Fibroblast of upper back skin (primary cell): ENCODE data around the gene PHF21A.
A peak's percentile ranks its signal among the peaks of the same experiment; 100 is the strongest.
"Not testable (repeated sequence)": the region's sequence is repeated elsewhere in the genome, so short reads cannot be mapped to it uniquely, and the experiment has no call there.

ENCODE experiments used
- DNase-seq: peaks from one replicate; pipeline ENCODE4 v3.0.0-alpha.2; 2013

The PHF21A gene

DNA sequence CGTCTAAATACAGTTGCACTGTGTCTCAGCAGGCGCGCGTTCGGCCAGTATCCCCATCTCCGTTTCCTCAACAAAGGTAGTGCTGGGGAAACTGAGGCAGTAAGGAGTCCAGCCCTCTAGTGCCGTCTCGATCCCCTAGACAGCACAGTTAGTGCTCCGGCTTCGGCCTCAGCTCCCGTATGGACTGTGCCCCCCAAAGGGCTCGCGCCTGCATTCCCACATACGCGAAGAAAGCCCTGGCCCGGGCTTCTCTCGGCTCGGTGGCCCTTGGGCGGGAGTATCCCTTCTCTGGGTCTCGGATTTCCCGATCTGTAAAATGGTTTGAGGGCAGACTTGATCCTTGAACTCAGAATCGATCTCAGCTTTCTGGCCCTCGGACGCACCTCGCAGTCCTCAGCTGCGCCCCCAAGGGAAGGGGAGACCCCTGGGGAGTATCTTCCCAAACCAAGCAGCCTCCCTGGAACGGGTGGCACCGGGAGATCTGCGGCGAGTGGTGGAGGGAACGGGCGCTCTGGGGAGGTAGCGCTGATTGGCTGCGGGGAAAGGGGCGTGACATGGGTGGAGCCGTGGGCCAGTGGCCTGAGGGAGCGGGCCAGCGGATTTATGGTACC is 202.8 kb downstream of the PHF21A start:
- peak; percentile 66 for DNase-seq

DNA sequence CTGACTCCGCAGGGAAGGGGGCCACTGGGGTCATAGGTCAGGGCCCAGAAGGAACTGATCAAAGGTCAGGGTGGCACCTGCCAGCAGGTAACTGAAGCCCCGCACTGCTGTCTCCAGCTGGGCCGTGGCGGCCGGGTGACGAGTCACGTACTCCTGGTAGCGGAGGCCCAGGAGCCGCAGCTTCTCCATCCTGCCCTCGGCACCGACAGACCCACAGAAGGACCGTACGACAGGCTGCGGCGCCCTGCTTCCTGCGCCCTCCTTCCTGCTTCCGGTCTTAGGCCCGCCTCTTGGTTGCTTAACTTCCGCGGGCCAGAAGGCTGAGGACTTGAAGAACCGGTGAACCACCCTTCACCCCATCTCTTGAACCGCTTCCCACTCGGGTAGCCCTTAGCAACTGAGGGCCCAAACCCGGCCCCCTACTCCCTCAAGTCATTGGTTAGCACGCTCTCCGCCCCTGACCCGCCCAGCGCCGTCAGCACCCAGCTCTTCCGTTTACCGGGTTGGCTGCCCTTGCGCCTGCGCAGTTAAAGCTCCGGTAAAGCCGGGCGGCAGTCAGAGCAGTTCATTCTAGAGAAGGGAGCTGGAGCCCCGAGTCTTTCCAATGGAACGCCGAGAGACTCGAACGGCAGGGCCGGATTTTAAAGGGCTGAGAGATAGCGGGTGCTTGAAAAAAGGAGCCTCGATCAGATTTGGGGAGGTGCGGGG is 203.5 kb downstream of the PHF21A start, which contains the start of gene PEX16:
PEX16 (minus strand) TSS at position 255 of the 708 bp plus-strand sequence; CDS start at position 189, 66 bp downstream.
- peak; percentile 100 for DNase-seq

- DNase-seq = no peak
Observed at GRCh38 chr11:45917286-45917622, 204.0 kb downstream of the PHF21A start.

- DNase-seq = no peak
Observed at GRCh38 chr11:45915446-45915845, 205.8 kb downstream of the PHF21A start.

DNA sequence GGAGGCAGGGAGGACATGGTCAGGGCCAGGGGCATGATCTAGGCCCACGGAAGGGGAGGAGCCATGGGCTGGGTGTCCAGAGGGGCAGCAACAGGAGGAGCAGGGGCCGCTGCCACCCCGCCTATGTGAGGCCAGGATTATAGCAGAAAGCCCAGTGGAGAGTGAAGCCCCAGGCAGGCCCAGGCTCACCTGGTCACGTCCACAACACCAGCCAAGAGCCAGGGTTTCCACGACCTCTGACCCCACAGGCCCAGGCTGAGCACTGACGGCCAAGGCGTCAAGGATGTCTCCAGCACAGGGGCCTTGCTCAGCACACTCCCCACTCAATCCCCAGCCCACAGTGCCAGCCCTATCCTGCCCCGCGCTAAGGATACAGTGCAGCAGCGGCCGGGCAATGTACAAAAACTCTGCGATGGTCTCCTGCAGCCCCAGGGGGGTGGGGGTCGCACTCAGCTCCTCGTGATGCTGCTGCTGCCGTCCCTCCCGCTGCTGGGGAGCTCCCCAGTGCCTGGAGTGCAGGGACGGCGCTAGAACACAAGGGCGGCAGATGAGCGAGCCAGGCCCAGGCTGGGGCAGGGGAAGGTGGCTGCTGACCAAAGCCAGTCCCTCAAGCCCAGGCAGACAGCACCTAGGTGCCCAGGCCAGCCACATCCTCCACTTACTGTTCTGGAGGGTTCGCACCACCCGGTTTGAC is 207.2 kb downstream of the PHF21A start:
- no peak for DNase-seq

DNA sequence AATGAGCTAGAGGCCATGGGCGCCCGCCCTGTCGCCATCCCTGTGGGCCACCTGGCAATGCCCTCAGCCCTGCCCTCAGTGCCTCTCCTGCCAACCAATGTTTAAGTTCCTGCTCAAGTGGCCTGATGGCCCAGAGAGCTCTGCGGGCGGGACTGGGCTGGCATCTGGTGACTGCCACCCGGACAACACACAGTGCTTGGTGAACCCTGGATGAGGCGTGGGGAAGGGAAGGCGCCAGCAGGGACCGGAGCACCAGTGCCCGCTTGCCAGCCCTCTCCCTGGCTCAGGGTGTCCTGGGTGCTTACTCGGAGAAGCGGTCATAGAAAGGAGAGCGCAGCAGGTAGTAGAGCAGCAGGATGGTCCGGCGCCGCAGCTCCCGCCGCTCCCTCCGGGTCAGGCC is 207.7 kb downstream of the PHF21A start:
- no peak for DNase-seq

- no peak for DNase-seq
Observed at GRCh38 chr11:45910623-45911022, 210.6 kb downstream of the PHF21A start.

- no peak for DNase-seq
Observed at GRCh38 chr11:45909594-45910475, 211.4 kb downstream of the PHF21A start.

GRCh38 chr11:45907911-45908370 is 213.3 kb downstream of the PHF21A start:
- no peak for DNase-seq

DNA sequence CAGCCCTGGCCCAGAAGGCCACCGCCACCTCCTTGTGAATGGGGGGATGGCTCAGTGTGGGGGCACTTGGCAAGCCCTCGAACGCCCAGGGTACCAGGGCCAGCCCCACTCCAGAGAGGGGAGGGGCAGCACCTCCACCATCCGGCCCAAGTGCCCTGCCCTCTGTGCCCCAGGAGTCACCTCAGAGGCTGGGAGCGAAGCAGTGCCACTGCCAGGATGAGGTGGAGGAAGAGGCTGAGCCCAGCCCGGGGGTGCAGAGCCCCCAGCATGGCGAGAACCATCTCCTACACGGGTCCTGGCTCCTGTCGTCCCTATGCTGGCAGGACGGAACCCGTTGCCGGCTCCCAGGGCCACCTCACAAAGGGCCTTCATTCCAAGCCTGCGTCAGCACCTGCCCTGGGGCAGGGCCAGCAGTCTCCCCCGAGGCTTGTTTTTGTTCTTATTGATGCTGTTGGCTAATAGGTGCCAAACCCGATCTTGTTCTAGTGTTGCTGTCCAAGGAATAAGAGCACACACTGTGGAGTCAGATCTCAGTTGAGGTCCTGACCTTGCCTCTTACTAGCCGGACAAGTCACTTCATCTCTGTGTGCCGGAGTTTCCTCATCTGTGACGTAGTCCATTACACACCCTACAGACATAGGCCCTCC is 214.2 kb downstream of the PHF21A start, which contains the start of gene FREY1:
FREY1 (minus strand) TSS at position 307 of the 647 bp plus-strand sequence; CDS start at position 281, 26 bp downstream.
- DNase-seq = no peak

- no peak for DNase-seq
Observed at GRCh38 chr11:45906096-45906682, 215.1 kb downstream of the PHF21A start.

- DNase-seq = not testable (repeated sequence)
Observed at GRCh38 chr11:45905576-45905975, 215.7 kb downstream of the PHF21A start.

DNA sequence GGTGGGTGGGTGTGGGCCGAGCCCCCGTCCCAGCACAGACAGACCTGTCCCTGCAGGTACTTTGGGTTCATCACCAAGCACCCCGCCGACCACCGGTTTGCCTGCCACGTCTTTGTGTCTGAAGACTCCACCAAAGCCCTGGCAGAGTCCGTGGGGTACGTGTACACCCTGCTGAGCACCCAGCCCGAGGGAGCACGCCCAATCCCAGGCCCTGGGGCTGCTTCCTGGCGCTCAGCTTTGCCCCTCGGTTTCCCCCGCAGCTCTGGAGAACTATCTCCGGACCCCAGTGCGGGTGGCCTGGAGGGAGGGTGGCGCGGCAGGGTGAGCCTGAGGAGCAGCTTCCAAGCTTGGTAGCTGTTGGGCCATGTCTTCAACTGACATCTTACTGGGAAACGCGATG is 216.2 kb downstream of the PHF21A start:
- DNase-seq = no peak

DNA sequence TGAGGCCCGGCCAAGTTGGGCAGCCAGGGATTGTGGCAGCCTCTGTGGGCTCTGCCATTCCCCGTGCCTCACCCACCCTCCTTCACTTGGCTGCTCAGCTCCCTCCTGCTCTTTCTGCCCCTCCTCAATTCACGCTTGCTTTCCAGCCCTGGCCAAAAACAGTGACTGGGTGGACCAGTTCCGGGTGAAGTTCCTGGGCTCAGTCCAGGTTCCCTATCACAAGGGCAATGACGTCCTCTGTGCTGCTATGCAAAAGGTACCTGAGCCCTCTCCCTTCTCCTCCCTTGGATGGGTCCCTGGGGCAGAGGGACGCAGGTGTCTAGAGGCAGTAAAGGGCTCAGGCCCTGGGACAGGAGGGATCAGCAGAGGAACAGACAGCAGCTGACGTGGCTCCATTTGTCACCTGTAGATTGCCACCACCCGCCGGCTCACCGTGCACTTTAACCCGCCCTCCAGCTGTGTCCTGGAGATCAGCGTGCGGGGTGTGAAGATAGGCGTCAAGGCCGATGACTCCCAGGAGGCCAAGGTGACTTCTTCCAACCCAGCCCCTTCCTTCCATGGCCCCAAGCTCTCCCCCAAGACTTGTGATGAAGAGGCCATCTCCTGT is 216.8 kb downstream of the PHF21A start:
- DNase-seq = no peak

GRCh38 chr11:45902452-45903380 is 218.5 kb downstream of the PHF21A start:
- no peak for DNase-seq

DNA sequence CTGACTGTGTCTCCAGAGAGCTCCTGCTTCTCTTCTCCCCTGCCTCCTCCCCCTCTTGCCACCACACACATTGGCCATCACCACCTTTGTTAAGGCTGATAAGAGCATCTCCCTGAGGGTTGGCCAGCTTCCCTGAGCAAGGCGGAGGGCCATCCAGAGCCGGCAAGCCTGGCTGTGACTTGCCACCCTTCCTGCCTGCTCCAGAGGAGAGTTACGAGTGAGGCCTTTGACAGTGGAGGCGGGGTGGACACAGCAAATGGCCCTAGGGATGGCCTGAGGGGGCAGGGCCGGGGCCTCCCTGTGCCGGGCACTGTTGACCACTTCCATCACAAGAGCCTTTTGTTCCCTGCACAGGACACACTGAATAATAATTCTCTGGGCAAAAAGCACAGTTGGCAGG is 219.6 kb downstream of the PHF21A start:
- no peak for DNase-seq

GRCh38 chr11:45900916-45901617 is 220.2 kb downstream of the PHF21A start:
- DNase-seq = no peak

DNA sequence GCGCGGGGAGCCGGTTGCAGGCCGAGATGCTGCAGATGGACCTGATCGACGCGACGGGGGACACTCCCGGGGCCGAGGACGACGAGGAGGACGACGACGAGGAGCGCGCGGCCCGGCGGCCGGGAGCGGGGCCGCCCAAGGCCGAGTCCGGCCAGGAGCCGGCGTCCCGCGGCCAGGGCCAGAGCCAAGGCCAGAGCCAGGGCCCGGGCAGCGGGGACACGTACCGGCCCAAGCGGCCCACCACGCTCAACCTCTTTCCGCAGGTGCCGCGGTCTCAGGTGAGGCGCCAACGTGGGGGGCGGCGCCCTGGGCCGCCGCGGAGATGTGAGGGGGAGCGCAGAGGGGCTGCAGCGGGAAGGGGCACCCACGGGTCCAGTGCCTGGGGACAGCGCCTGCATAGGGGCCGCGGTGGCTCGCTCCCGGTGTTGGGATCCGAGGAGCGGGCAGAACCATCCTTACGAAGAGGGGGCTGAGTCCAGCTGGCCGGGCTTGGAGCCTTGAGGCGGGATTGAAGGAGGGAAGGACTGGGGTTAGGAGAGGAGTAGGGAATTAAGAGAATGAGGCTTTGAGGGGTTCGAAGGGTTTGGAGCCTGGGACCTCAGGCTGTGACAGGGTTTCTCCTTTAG is 221.0 kb downstream of the PHF21A start:
- not testable (repeated sequence) for DNase-seq
